GM18498 (cell line): Measurements from ENCODE around the gene ARHGAP8.

ENCODE experiments used
- ATAC-seq: cut with Tn5 transposase; IDR thresholded peaks from one replicate; pipeline ENCODE4 v1.9.1; 2021; ENCODE audit warnings: mild to moderate bottlenecking, moderate library complexity; ENCODE audit not compliant: unreplicated experiment

ARHGAP8 gene

GRCh38 chr22:44882226-44882905 is 130.0 kb downstream of the ARHGAP8 start:
- no peak for ATAC-seq

GRCh38 chr22:44883011-44883421 is 130.6 kb downstream of the ARHGAP8 start:
- ATAC-seq = no peak

- no peak for ATAC-seq
Observed at GRCh38 chr22:44884562-44884961, 132.2 kb downstream of the ARHGAP8 start.

DNA sequence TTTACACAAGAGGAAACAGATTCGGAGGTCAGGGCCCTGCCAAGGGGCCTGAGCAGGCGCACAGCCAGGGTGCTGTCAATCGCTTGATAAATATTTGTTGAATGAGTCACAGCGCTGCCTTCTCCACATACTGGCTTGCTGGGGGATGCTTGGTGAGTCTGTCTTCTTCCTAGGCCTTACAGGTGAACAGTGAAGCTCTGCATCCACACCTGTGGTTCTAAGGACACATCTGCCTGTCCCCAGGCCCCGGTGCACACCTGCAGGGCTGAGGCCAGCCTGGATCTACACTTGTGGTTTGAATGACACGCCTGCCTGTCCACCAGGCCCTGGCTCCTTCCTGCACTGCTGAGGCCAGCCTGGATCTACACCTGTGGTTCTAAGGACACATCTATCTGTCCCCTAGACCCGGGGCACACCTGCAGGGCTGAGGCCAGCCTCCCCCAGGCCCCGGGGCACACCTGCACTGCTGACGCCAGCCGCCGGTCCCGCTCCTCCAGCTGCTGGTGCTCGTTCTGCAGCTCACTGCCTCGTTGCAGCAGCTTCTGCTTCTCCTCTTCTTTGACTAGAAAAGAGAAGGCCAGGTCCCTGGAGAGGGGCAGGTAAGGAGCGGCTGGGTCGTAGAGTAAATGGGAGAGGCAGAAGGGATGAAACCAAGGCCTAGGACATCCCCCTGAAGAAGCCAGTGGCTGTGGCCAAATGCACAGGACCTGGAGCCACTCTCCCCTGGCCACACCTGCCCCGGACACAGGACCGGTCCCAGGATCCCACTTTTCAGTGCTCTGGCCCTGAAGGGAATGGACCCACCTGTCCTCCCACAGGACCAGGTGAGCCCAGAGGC is 132.8 kb downstream of the ARHGAP8 start:
- ATAC-seq = no peak

- ATAC-seq = no peak
Observed at GRCh38 chr22:44885806-44886360, 133.5 kb downstream of the ARHGAP8 start.

- no peak for ATAC-seq
Observed at GRCh38 chr22:44887941-44888366, 135.6 kb downstream of the ARHGAP8 start.

GRCh38 chr22:44888491-44889254 is 136.3 kb downstream of the ARHGAP8 start:
- no peak for ATAC-seq

- ATAC-seq = no peak
Observed at GRCh38 chr22:44889255-44889878, 137.0 kb downstream of the ARHGAP8 start.

- ATAC-seq = no peak
Observed at GRCh38 chr22:44890416-44891292, 138.3 kb downstream of the ARHGAP8 start.

GRCh38 chr22:44891293-44891747 is 138.9 kb downstream of the ARHGAP8 start:
- no peak for ATAC-seq

- ATAC-seq = no peak
Observed at GRCh38 chr22:44891791-44892190, 139.4 kb downstream of the ARHGAP8 start.

DNA sequence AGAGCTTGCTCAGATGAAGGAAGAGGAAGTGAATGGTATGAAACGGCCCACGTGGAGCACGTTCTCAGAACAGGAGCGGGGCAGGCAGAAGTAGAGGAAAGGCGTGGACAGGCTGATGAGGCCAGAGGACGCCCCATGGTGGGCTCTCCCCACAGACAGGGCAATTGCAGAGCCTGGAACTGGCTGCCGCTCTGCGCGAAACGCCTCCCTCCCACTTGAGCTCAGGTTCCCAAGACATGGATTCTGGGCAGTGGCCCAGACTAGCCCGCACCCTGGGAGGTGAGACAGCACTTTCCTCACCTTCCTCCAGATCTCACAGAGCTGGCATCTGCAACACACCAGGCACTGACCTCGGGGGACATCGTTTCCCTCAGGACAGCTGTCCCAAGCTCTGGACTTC is 139.9 kb downstream of the ARHGAP8 start:
- ATAC-seq = no peak

- ATAC-seq = no peak
Observed at GRCh38 chr22:44892803-44893730, 140.7 kb downstream of the ARHGAP8 start.

DNA sequence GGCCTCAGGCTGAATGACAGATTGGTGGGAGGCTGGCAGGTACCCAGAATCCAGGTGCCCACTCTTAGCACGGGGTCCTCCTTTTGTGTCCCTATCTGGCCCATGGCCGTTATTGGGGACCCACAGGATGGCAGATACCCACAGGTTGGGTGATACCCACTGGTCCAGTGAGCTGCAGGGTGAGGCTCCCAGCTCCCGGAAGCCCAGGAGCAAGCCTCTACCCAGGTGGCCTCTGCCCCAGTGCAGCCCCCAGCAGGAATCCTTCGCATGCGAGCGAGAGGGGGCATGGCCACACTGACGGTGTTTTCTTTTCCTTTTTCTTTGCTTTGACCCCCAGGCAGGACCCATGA is 141.3 kb downstream of the ARHGAP8 start:
- ATAC-seq = no peak

DNA sequence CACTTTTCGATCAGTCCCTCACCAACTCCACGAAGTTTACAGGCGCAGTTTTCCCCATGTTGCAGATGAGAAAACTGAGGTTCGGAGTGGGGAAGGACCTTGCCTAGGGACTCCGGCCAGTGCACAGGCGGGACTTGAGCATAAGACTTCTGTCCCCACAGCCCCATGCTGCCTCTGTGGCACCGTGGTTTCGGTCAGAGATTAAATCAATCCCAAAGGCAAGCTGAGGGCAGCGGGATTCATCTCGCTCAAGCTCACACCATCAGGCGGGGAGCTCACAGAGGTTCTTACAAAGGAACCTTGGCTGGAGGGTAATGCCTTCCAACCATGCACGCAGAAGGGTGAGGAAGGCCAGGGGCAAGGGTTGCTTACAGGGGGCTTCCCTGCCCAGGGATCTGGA is 141.9 kb downstream of the ARHGAP8 start:
- ATAC-seq = no peak

DNA sequence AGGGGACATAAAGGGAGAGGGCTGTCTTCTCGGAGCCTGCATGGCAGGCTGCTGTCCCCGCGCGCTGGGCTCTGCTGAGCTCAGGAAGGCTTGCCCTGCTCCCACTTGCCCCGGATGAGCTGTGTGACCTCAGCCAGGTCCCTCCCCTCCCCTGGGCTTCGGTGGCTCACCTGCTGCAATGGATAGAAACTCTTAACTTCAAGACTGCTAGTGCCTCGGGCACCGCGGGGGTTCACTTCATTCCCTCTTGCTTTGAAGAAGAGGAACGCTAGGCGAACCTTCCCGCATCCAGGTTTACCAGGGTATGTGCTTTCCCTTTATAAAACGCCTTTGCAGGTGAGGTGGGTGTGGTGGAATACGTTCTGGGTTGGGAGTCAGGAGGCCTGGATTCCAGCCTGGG is 142.4 kb downstream of the ARHGAP8 start:
- no peak for ATAC-seq

DNA sequence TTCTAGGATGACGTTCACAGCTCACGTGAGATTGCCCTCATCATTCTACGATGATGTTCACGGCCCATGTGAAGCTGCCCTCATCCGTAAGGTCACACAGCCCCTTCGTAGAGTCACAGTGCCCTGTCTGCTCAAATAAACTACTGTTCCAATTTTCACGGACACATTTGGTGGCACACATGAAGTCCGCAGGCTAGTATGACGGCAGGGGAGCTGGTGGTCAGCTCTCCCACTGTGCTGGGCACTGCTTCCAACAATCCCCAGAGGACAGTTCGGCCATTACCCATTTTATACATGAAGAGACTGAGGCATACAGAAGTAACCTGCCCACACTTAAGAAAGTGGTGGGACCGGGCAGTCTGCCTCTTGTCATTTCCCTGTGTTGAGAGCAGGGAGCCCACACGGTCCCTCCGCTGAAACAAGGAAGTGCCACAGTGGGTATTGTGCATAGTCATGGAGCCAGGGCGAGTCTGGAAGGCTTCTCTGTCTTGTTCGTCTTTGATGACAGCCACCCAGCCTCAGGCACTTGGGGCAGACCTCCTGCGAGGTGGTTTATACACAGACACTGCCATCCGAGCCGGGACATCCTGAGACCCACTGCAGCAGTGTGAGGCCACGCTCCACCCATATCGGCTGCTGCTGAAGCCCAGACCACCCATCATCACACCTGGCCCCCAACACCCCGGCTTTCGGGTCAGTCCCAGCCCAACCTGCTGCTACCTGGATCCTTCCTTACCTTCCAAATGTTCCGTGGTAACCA is 143.1 kb downstream of the ARHGAP8 start:
- ATAC-seq = no peak

DNA sequence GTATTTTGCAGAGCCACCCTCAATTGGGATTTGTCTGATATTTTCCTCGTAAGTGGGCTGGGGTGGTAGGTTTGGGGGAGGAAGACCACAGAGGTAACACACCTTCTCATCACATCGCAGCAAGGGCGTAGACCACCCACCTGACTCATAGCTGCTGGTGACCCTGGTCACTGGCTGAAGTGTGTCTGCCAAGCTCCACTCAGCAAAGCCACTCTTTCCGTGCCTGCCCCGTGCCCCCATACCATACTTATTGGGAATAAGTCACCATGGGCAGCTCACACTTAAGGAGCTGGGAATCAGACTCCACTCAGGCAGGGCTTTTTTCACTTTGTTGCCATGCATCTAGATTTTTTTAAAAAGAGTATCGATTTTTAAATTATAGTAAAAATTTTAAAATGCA is 145.9 kb downstream of the ARHGAP8 start:
- ATAC-seq = no peak
